ENCODE results near the gene UMODL1.

DNA sequence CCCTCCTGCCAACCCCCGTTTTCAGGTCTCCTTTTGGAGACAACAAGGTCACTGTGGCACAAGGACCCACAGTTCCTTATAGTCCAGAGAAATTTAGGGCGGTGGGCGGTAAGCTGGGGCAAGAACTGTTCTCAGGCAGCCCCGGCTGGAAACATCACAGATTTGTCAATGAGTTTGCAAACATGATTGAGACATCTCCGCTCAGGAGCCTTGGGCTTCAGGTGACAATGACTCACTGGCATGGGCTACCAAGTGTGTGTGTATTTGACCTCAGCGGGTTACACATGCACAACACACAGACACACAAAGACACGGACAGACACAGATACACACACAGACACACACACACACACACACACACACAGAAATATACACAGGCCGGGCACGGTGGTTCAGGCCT, 89.6 kb downstream of the UMODL1 start:
- TF ChIP-seq, protein P1, sequence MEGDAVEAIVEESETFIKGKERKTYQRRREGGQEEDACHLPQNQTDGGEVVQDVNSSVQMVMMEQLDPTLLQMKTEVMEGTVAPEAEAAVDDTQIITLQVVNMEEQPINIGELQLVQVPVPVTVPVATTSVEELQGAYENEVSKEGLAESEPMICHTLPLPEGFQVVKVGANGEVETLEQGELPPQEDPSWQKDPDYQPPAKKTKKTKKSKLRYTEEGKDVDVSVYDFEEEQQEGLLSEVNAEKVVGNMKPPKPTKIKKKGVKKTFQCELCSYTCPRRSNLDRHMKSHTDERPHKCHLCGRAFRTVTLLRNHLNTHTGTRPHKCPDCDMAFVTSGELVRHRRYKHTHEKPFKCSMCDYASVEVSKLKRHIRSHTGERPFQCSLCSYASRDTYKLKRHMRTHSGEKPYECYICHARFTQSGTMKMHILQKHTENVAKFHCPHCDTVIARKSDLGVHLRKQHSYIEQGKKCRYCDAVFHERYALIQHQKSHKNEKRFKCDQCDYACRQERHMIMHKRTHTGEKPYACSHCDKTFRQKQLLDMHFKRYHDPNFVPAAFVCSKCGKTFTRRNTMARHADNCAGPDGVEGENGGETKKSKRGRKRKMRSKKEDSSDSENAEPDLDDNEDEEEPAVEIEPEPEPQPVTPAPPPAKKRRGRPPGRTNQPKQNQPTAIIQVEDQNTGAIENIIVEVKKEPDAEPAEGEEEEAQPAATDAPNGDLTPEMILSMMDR (IDR thresholded peaks at IDR 0.05 in 8 of 11, conservative IDR thresholded peaks at IDR 0.05 in 3 of 11) = no peak
- no peak for TF ChIP-seq POLR2AphosphoS5 (IDR thresholded peaks at IDR 0.05)
